Fibroblast of skin of left quadriceps (primary cell): ENCODE results near the gene SLC12A9.

Experiments used
- DNase-seq, 2 experiments: peaks; one replicate each; pipeline ENCODE4 v3.0.0-alpha.2; 2013; ENCODE audit warnings: low read depth in 2 of 2

SLC12A9 gene

GRCh38 chr7:100861616-100861985 is 9.1 kb downstream of the SLC12A9 start:
- no peak for DNase-seq

GRCh38 chr7:100863406-100863950 is 11.0 kb downstream of the SLC12A9 start:
- DNase-seq, result no peak

- no peak for DNase-seq
These were observed 11.8 kb downstream of the SLC12A9 start for GRCh38 chr7:100864263-100864845.

GRCh38 chr7:100865372-100865911 is 12.9 kb downstream of the SLC12A9 start:
- DNase-seq, result no peak

GRCh38 chr7:100865938-100866728 is 13.6 kb downstream of the SLC12A9 start:
- no peak for DNase-seq

- DNase-seq, result no peak
These were observed 14.2 kb downstream of the SLC12A9 start for GRCh38 chr7:100866729-100867039.

GRCh38 chr7:100867040-100867775 is 14.7 kb downstream of the SLC12A9 start, which contains the start of gene TRIP6:
Gene TRIP6 (plus strand): TSS chr7:100867387. CDS start chr7:100867498, 111 bp downstream.
- peak; percentile 96 for DNase-seq

- DNase-seq, result no peak
These were observed 15.4 kb downstream of the SLC12A9 start for GRCh38 chr7:100867776-100868485.

GRCh38 chr7:100873599-100874299 is 21.2 kb downstream of the SLC12A9 start:
- DNase-seq, result no peak

GRCh38 chr7:100874300-100874576 is 21.7 kb downstream of the SLC12A9 start:
- no peak for DNase-seq

- peak; percentile 96 to 97 for DNase-seq
These were observed 22.3 kb downstream of the SLC12A9 start, which contains the start of gene SRRT for GRCh38 chr7:100874577-100875355. Gene SRRT (plus strand): TSS chr7:100875103. CDS start chr7:100875591, 488 bp downstream.

GRCh38 chr7:100875356-100875751 is 22.8 kb downstream of the SLC12A9 start:
- no peak for DNase-seq

- no peak for DNase-seq
These were observed 25.5 kb downstream of the SLC12A9 start for GRCh38 chr7:100878013-100878412.

GRCh38 chr7:100878685-100879084 is 26.2 kb downstream of the SLC12A9 start:
- no peak for DNase-seq

GRCh38 chr7:100879685-100880261 is 27.3 kb downstream of the SLC12A9 start:
- DNase-seq, result no peak

GRCh38 chr7:100880645-100881044 is 28.1 kb downstream of the SLC12A9 start:
- DNase-seq, result no peak

- no peak for DNase-seq
These were observed 28.6 kb downstream of the SLC12A9 start for GRCh38 chr7:100881136-100881535.

- no peak for DNase-seq
These were observed 29.7 kb downstream of the SLC12A9 start for GRCh38 chr7:100882201-100882600.

- no peak for DNase-seq
These were observed 30.4 kb downstream of the SLC12A9 start for GRCh38 chr7:100882785-100883526.
